Activated CD8-positive, alpha-beta memory T cell treated with anti-CD3 and anti-CD28 coated beads, Interleukin-2, amount 50 U/mL, for 24 hours (primary cell): ENCODE results near the gene TBC1D1.
"Not testable (repeated sequence)": the region's sequence is repeated elsewhere in the genome, so short reads cannot be mapped to it uniquely, and the experiment has no call there.

Source experiments
- DNase-seq: peaks from one replicate; pipeline ENCODE4 v3.0.0-alpha.2; 2020; ENCODE audit errors: extremely low read depth

Gene TBC1D1

GRCh38 chr4:38013461-38014366, 122.8 kb downstream of the TBC1D1 start:
- no peak for DNase-seq

GRCh38 chr4:38014421-38014852, 123.6 kb downstream of the TBC1D1 start:
- DNase-seq: no peak

GRCh38 chr4:38015886-38016515, 125.1 kb downstream of the TBC1D1 start:
- no peak for DNase-seq

- DNase-seq: no peak
These were observed 125.8 kb downstream of the TBC1D1 start for GRCh38 chr4:38016698-38017097.

GRCh38 chr4:38017609-38018008, 126.7 kb downstream of the TBC1D1 start:
- no peak for DNase-seq

- no peak for DNase-seq
These were observed 129.5 kb downstream of the TBC1D1 start for GRCh38 chr4:38020386-38020785.

- DNase-seq: not testable (repeated sequence)
These were observed 130.1 kb downstream of the TBC1D1 start for GRCh38 chr4:38020961-38021360.

- DNase-seq: no peak
These were observed 130.9 kb downstream of the TBC1D1 start for GRCh38 chr4:38021751-38022150.

- no peak for DNase-seq
These were observed 132.7 kb downstream of the TBC1D1 start for GRCh38 chr4:38023347-38024205.

GRCh38 chr4:38024206-38024509, 133.3 kb downstream of the TBC1D1 start:
- DNase-seq: no peak

- DNase-seq: no peak
These were observed 134.8 kb downstream of the TBC1D1 start for GRCh38 chr4:38025665-38026064.

GRCh38 chr4:38026158-38026740, 135.4 kb downstream of the TBC1D1 start:
- DNase-seq: no peak

GRCh38 chr4:38030023-38030422, 139.1 kb downstream of the TBC1D1 start:
- DNase-seq: no peak

GRCh38 chr4:38034986-38035882, 144.3 kb downstream of the TBC1D1 start:
- DNase-seq: no peak

GRCh38 chr4:38036548-38036947, 145.7 kb downstream of the TBC1D1 start:
- DNase-seq: no peak

GRCh38 chr4:38037612-38038011, 146.7 kb downstream of the TBC1D1 start:
- DNase-seq: no peak

GRCh38 chr4:38040619-38041018, 149.7 kb downstream of the TBC1D1 start:
- no peak for DNase-seq

GRCh38 chr4:38044060-38044459, 153.2 kb downstream of the TBC1D1 start:
- no peak for DNase-seq

GRCh38 chr4:38045289-38045988, 154.6 kb downstream of the TBC1D1 start:
- DNase-seq: no peak
